Measurements from ENCODE around the gene MTHFSD. TPM values are rescaled to one million over a fixed set of nuclear protein-coding genes. Genes with fewer than 3 reads are reported as not detected.
"Not testable (repeated sequence)": the region's sequence is repeated elsewhere in the genome, so short reads cannot be mapped to it uniquely, and the experiment has no call there.

The MTHFSD gene
- 10 to 100 TPM; 11.8 to 14.1 TPM for total RNA-seq
- long read RNA-seq, donor 1, partial matches to known transcripts, result 0 of 3 reads
- long read RNA-seq, donor 1, other reads (novel, unspliced or antisense), result 1 of 3 reads
- long read RNA-seq, donor 2, transcript MTHFSD-219 (1 exons, 3,623 nt), result major isoform, 5 of 16 reads
- long read RNA-seq, donor 2, partial matches to known transcripts, result 1 of 16 reads
- long read RNA-seq, donor 2, other reads (novel, unspliced or antisense), result 3 of 16 reads

- intact Hi-C loops (cut with DNase I), result no loop called here
- peak; percentile 99 for DNase-seq (ENCODE audit: low spot score)
These were observed at the start of gene MTHFSD for GRCh38 chr16:86554917-86555703. Gene MTHFSD, minus strand, starts transcription at chr16:86555235. Its CDS starts 51 bp downstream, at chr16:86555184.

GRCh38 chr16:86604436-86605193, 49.6 kb upstream of the MTHFSD start:
- intact Hi-C loops (cut with DNase I), result no loop called here
- DNase-seq (ENCODE audit: low spot score), result no peak

- DNase-seq (ENCODE audit: low spot score), result no peak
- intact Hi-C loops (cut with DNase I), result no loop called here
These were observed 47.5 kb upstream of the MTHFSD start for GRCh38 chr16:86602521-86602920.

- intact Hi-C loops (cut with DNase I), result no loop called here
- no peak for DNase-seq (ENCODE audit: low spot score)
These were observed 46.3 kb upstream of the MTHFSD start for GRCh38 chr16:86601356-86601755.

- intact Hi-C loops (cut with DNase I), result no loop called here
- no peak for DNase-seq (ENCODE audit: low spot score)
These were observed 43.9 kb upstream of the MTHFSD start for GRCh38 chr16:86598607-86599565.

GRCh38 chr16:86597880-86598606, 43.0 kb upstream of the MTHFSD start:
- intact Hi-C loops (cut with DNase I), result no loop called here
- no peak for DNase-seq (ENCODE audit: low spot score)

- DNase-seq (ENCODE audit: low spot score), result no peak
- intact Hi-C loops (cut with DNase I), result no loop called here
These were observed 42.3 kb upstream of the MTHFSD start for GRCh38 chr16:86597126-86597879.

- intact Hi-C loops (cut with DNase I), result no loop called here
- no peak for DNase-seq (ENCODE audit: low spot score)
These were observed 41.1 kb upstream of the MTHFSD start for GRCh38 chr16:86595983-86596605.

- intact Hi-C loops (cut with DNase I), result no loop called here
- no peak for DNase-seq (ENCODE audit: low spot score)
These were observed 39.7 kb upstream of the MTHFSD start for GRCh38 chr16:86594721-86595120.

- intact Hi-C loops (cut with DNase I), result no loop called here
- no peak for DNase-seq (ENCODE audit: low spot score)
These were observed 39.0 kb upstream of the MTHFSD start for GRCh38 chr16:86593913-86594620.

- intact Hi-C loops (cut with DNase I), result no loop called here
- no peak for DNase-seq (ENCODE audit: low spot score)
These were observed 36.2 kb upstream of the MTHFSD start for GRCh38 chr16:86591270-86591669.

- no peak for DNase-seq (ENCODE audit: low spot score)
- intact Hi-C loops (cut with DNase I), result no loop called here
These were observed 35.6 kb upstream of the MTHFSD start for GRCh38 chr16:86590501-86591144.

- intact Hi-C loops (cut with DNase I), result loop anchor here in 1 of 2 donors (10.0 kb wide), 1 partner anchor 797 kb away; the partner anchor contains the start of gene FBXO31
- not testable (repeated sequence) for DNase-seq (ENCODE audit: low spot score)
These were observed 32.9 kb upstream of the MTHFSD start for GRCh38 chr16:86587955-86588354.

GRCh38 chr16:86587487-86587886, 32.5 kb upstream of the MTHFSD start:
- no peak for DNase-seq (ENCODE audit: low spot score)
- intact Hi-C loops (cut with DNase I), result loop anchor here in 1 of 2 donors (10.0 kb wide), 1 partner anchor 797 kb away; the partner anchor contains the start of gene FBXO31

- intact Hi-C loops (cut with DNase I), result loop anchor here in 1 of 2 donors (10.0 kb wide), 1 partner anchor 799 kb away; the partner anchor contains the start of gene FBXO31
- peak; percentile 55 for DNase-seq (ENCODE audit: low spot score)
These were observed 31.0 kb upstream of the MTHFSD start for GRCh38 chr16:86585821-86586611.
